Peyer's patch (tissue), 4 donors: Measurements from ENCODE around the gene TEAD3.

Source experiments
- CTCF ChIP-seq, 6 experiments: fragments of 450-650 bp in 4 of 6; fragments of 200-600 bp in 2 of 6; sonication (generic) in 1 of 6; IDR thresholded peaks; one replicate each; pipeline ENCODE4 v1.5.1; 2017 to 2019; ENCODE audit warnings: antibody characterized with exemption in 6 of 6, mild to moderate bottlenecking in 3 of 6, moderate library complexity in 1 of 6
- POLR2A ChIP-seq, 2 donors: fragments of 450-650 bp; IDR thresholded peaks; one replicate each; pipeline ENCODE4 v1.5.1; 2017; ENCODE audit warnings: antibody characterized with exemption in 2 of 2, mild to moderate bottlenecking in 2 of 2, moderate library complexity in 2 of 2

- TF ChIP-seq CTCF (IDR thresholded peaks at IDR 0.05) = no peak
- no peak for TF ChIP-seq POLR2A (IDR thresholded peaks at IDR 0.05)
Observed at GRCh38 chr6:35503534-35503933, 6.7 kb upstream of the TEAD3 start.
